HEK293T (cell line): ENCODE measurements around the gene GCA.

Experiments used
- ARNT ChIP-seq: fragments of 450-650 bp; IDR thresholded peaks from 2 replicates; pipeline ENCODE4 v1.6.1; 2017; ENCODE audit warnings: mild to moderate bottlenecking
- BHLHE40 ChIP-seq: fragments of 450-650 bp; IDR thresholded peaks from 2 replicates; pipeline ENCODE4 v1.6.1; 2016; ENCODE audit warnings: mild to moderate bottlenecking, moderate library complexity, borderline replicate concordance
- CTBP1 ChIP-seq: fragments of 450-650 bp; IDR thresholded peaks from 2 replicates; pipeline ENCODE4 v1.6.1; 2016; ENCODE audit warnings: borderline replicate concordance
- FOXA1 ChIP-seq: fragments of 450-650 bp; IDR thresholded peaks from 2 replicates; pipeline ENCODE4 v1.6.1; 2016; ENCODE audit warnings: mild to moderate bottlenecking
- FOXM1 ChIP-seq: fragments of 450-650 bp; IDR thresholded peaks from 2 replicates; pipeline ENCODE4 v1.6.1; 2017; ENCODE audit warnings: mild to moderate bottlenecking, borderline replicate concordance
- L3MBTL2 ChIP-seq: fragments of 450-650 bp; conservative IDR thresholded peaks from 2 replicates; pipeline ENCODE4 v1.6.1; 2016; ENCODE audit warnings: mild to moderate bottlenecking
- LEF1 ChIP-seq: fragments of 450-650 bp; IDR thresholded peaks from 2 replicates; pipeline ENCODE4 v1.6.1; 2017; ENCODE audit warnings: mild to moderate bottlenecking, borderline replicate concordance
- NFRKB ChIP-seq: fragments of 450-650 bp; IDR thresholded peaks from 2 replicates; pipeline ENCODE4 v1.6.1; 2016; ENCODE audit warnings: mild to moderate bottlenecking, moderate library complexity
- SP1 ChIP-seq: fragments of 450-650 bp; IDR thresholded peaks from 2 replicates; pipeline ENCODE4 v1.6.1; 2017
- SUZ12 ChIP-seq: fragments of 450-650 bp; IDR thresholded peaks from 2 replicates; pipeline ENCODE4 v1.6.1; 2016; ENCODE audit warnings: mild to moderate bottlenecking

GRCh38 chr2:162340822-162341221, 3.1 kb upstream of the GCA start:
- TF ChIP-seq NFRKB: no peak
- no peak for TF ChIP-seq FOXM1
- no peak for TF ChIP-seq SP1
- TF ChIP-seq L3MBTL2: no peak
- TF ChIP-seq SUZ12: no peak
- TF ChIP-seq BHLHE40: no peak
- TF ChIP-seq CTBP1: no peak
- TF ChIP-seq LEF1: no peak
- TF ChIP-seq FOXA1: no peak
- TF ChIP-seq ARNT: no peak
